Nephron (organoid): Measurements from ENCODE around the gene QSOX2.

ENCODE experiments used
- H3K27ac Mint-ChIP-seq, 3 experiments: 2 replicates each; pipeline ENCODE4 v1.8.0; 2020; ENCODE audit warnings: mixed read lengths in 3 of 3, mild to moderate bottlenecking in 2 of 3, moderate library complexity in 1 of 3
- H3K27me3 Mint-ChIP-seq: 2 replicates; pipeline ENCODE4 v1.8.0; 2021; ENCODE audit warnings: low read depth, mild to moderate bottlenecking, moderate library complexity, mixed read lengths
- H3K36me3 Mint-ChIP-seq: 2 replicates; pipeline ENCODE4 v1.8.0; 2020; ENCODE audit warnings: low read depth, mixed read lengths
- H3K4me1 Mint-ChIP-seq: 2 replicates; pipeline ENCODE4 v1.8.0; 2020; ENCODE audit warnings: mixed read lengths
- H3K4me3 Mint-ChIP-seq, 3 experiments: 2 replicates each; pipeline ENCODE4 v1.8.0; 2020; ENCODE audit warnings: mild to moderate bottlenecking in 3 of 3, mixed read lengths in 3 of 3, moderate library complexity in 2 of 3
- H3K9me3 Mint-ChIP-seq: 2 replicates; pipeline ENCODE4 v1.8.0; 2020; ENCODE audit warnings: mixed read lengths
- TF ChIP-seq, protein P1 (sequence below), 3 experiments: fragments of 200-600 bp; sonication (generic); IDR thresholded peaks; one replicate each; pipeline ENCODE4 v1.5.0; 2021; ENCODE audit warnings: antibody characterized with exemption in 3 of 3; ENCODE audit not compliant: unreplicated experiment in 3 of 3

QSOX2 gene

DNA sequence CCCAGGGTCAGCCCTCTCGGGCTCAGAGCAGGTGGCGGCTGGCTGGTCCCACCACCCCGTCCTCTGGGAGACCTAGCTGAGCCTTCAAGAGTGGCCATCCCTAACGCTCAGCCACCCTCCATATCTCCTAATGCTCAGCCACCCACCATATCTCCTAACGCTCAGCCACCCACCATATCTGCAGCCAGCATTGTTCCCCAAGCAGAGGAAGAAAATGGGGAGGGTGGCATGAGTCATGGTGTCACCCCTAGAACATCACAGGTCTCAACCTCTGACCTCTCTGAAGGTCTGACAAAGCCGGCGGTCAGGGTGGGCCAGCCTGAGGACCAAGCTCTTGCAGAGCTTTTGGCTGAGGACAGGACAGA, 55.4 kb downstream of the QSOX2 start:
- H3K4me1 Mint-ChIP-seq: no peaks in the 10 kb centered on the region

DNA sequence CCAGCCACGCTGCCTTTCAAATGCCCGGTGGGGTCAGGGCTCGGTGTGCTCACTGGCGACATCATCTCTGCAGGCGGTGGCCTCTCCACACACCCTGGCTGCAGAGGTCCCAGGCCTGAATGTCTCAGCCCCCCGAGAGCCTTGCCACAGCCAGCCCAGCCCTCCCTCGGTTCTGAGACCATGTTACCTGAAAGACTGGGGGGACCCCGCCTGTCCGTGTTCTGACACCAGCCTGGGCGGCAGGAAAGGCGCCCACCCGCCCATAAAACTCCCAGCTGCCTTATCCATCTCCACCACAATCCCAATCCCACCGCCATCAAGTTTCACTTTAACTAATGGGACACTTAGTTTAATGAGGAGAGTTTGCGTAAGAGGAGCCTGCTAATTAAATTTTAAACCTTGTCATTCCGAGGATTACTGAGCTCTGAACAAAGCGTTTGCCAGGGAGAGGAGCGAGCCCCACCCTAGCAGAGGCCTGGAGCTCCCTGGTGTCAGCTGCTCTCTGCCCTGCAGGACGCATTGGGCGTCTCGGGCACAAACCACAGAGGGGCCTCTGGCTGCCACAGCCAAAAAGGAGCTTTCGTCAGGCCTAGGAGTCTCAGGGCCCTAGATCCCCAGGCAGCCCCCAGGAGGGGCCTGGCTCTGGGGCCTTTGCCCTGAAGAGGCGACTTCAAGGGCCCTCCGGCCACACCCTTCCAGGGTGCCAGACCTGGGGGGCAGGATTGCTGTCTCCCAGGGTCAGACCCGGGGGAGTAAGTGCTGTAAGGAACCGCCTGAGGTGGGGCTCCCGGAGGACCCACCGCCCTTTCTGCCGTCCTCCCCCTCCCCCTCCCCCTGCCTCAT, 56.0 kb downstream of the QSOX2 start:
- Mint-ChIP-seq H3K36me3 (no peaks in the 10 kb centered on the region), H3K4me3 (no peak overlapping the region), H3K9me3 (no peaks in the 10 kb centered on the region), H3K4me1 (peaks cover 3% of the 10 kb centered on the region), H3K27ac (no peak overlapping the region), H3K27me3 (peaks cover 75% of the 10 kb centered on the region)
- TF ChIP-seq, protein P1, sequence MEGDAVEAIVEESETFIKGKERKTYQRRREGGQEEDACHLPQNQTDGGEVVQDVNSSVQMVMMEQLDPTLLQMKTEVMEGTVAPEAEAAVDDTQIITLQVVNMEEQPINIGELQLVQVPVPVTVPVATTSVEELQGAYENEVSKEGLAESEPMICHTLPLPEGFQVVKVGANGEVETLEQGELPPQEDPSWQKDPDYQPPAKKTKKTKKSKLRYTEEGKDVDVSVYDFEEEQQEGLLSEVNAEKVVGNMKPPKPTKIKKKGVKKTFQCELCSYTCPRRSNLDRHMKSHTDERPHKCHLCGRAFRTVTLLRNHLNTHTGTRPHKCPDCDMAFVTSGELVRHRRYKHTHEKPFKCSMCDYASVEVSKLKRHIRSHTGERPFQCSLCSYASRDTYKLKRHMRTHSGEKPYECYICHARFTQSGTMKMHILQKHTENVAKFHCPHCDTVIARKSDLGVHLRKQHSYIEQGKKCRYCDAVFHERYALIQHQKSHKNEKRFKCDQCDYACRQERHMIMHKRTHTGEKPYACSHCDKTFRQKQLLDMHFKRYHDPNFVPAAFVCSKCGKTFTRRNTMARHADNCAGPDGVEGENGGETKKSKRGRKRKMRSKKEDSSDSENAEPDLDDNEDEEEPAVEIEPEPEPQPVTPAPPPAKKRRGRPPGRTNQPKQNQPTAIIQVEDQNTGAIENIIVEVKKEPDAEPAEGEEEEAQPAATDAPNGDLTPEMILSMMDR (IDR thresholded peaks at IDR 0.05; ENCODE audit: unreplicated experiment in 3 of 3): no peak

More for the DNA sequence above, 55.4 kb downstream of the QSOX2 start:
- Mint-ChIP-seq H3K27me3 (peaks cover 75% of the 10 kb centered on the region), H3K9me3 (no peaks in the 10 kb centered on the region), H3K36me3 (no peaks in the 10 kb centered on the region), H3K27ac (no peak overlapping the region), H3K4me3 (no peak overlapping the region)
- TF ChIP-seq, protein P1 (IDR thresholded peaks at IDR 0.05; ENCODE audit: unreplicated experiment in 3 of 3): no peak

DNA sequence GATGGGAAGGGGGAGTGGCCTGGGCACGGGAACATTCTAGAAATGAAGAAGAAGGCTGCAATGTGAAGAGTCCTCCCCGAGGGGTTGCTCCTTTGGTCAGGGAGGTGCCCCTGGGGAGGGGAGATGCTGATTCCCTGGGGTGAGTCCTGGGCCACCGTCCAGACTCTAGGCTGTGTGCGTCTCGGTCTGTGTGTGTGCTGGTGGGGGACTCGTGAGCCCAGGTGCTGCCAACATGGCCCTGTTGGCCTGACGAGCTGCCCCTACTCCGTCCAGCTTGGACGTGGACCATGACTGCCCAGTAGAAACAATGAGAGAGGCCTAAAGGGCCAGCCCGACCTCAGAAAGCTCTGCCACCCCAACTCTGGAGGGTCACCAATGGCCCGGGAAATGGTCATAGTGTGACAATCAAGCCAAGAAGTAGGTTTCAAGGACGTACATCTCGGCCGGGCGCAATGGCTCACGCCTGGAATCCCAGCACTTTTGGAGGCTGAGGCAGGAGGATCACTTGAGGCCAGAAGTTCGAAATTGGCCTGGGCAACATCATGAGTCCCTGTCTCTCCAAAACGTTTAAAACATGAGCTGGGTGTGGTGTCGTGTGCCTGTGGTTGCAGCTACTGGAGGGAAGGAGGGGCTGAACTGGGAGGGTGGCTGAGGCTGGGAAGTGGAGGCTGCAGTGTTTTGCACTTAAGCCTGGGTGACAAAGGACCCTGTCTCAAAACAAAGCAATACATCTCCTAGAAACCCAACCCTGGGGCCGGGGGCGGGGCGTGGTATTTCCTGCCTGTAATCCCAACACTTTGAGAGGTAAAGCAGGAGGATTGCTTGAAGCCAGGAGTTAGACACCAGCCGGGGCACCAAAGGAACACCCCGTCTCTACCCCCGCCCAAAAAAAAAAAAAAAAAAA, 57.7 kb downstream of the QSOX2 start:
- H3K36me3 Mint-ChIP-seq: no peaks in the 10 kb centered on the region
- no peaks in the 10 kb centered on the region for H3K9me3 Mint-ChIP-seq
- no peak overlapping the region for H3K27ac Mint-ChIP-seq
- peaks cover 4% of the 10 kb centered on the region for H3K4me1 Mint-ChIP-seq
- TF ChIP-seq, protein P1 (IDR thresholded peaks at IDR 0.05; ENCODE audit: unreplicated experiment in 3 of 3): no peak
- H3K4me3 Mint-ChIP-seq: no peak overlapping the region
- H3K27me3 Mint-ChIP-seq: peaks cover 74% of the 10 kb centered on the region

DNA sequence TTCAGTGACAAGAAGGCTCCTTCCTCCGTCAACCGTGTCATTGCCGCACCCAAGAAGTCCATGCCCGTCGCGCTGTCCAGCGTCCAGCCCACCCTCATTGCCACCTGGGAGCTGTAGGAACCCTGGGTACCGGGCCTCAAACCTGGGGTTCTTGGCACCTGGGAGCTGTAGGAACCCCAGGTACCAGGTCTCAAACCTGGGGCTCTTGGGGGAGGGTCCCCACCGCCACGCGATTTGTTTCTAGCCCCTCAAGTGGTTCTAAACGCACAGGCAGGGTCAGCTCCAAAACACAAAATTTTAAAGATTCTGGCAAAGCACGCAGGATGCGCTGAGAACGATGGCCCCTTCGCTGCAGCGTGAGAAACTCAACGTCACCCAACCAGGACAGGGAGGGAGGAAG, 58.4 kb downstream of the QSOX2 start:
- Mint-ChIP-seq H3K36me3 (no peaks in the 10 kb centered on the region), H3K9me3 (no peaks in the 10 kb centered on the region), H3K4me1 (peaks cover 4% of the 10 kb centered on the region), H3K4me3 (no peak overlapping the region), H3K27ac (no peak overlapping the region), H3K27me3 (peaks cover 73% of the 10 kb centered on the region)
- TF ChIP-seq, protein P1 (IDR thresholded peaks at IDR 0.05; ENCODE audit: unreplicated experiment in 3 of 3): no peak

DNA sequence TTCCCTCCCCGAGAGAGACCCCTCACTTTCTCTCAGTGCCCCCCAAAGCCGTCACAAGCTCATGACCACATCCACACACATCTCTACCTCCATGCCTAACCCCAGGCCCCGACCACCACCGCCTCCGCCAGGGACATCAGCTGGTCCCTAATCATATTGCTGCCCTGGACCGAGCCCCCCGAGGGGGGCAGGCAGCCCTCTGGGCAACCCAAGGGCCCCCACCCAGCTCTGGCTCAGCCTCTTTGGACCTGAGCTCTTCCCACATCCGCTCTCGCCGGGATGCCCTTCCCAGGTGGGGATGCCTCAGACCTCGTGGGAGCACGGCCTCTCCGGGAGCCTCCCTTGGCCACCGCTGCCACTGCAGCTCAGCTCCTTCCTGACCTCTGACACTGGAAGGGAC, 59.2 kb downstream of the QSOX2 start:
- Mint-ChIP-seq H3K36me3 (no peaks in the 10 kb centered on the region), H3K4me3 (no peak overlapping the region), H3K9me3 (no peaks in the 10 kb centered on the region), H3K4me1 (peaks cover 4% of the 10 kb centered on the region), H3K27me3 (peaks cover 69% of the 10 kb centered on the region), H3K27ac (no peak overlapping the region)
- TF ChIP-seq, protein P1 (IDR thresholded peaks at IDR 0.05; ENCODE audit: unreplicated experiment in 3 of 3): no peak
